Spleen (tissue), 11 donors: ENCODE data around the gene ACAD9. TPM values are rescaled to one million over a fixed set of nuclear protein-coding genes. Genes with fewer than 3 reads are reported as not detected.
A peak's percentile ranks its signal among the peaks of the same experiment; 100 is the strongest.

ENCODE experiments used
- DNase-seq: peaks from one replicate; pipeline ENCODE4 v3.0.0-alpha.2; 2020
- H3K27ac ChIP-seq, 8 donors: fragments of 200-600 bp; sonication (generic) in 7 of 8; 1 replicate in 4 of 8; 2 replicates in 4 of 8; pipeline versions ENCODE4 v1.5.0 to v1.8.0; 2016 to 2021; ENCODE audit warnings: inconsistent platforms in 4 of 8, mild to moderate bottlenecking in 4 of 8, moderate library complexity in 1 of 8
- H3K27me3 ChIP-seq, 7 donors: fragments of 200-600 bp; sonication (generic) in 6 of 7; replicated peaks in 1 of 7; 1 replicate in 4 of 7; 2 replicates in 3 of 7; pipeline versions ENCODE4 v1.5.0 to v1.8.0; 2016 to 2021; ENCODE audit warnings: inconsistent platforms in 3 of 7, mild to moderate bottlenecking in 1 of 7
- H3K36me3 ChIP-seq, 6 donors: fragments of 200-600 bp; sonication (generic) in 5 of 6; 1 replicate in 4 of 6; 2 replicates in 2 of 6; pipeline versions ENCODE4 v1.5.0 to v1.8.0; 2016 to 2021; ENCODE audit warnings: inconsistent platforms in 2 of 6
- H3K4me1 ChIP-seq, 6 donors: fragments of 200-600 bp; sonication (generic) in 5 of 6; 1 replicate in 3 of 6; 2 replicates in 3 of 6; pipeline versions ENCODE4 v1.5.0 to v1.8.0; 2016 to 2021; ENCODE audit warnings: inconsistent platforms in 3 of 6
- H3K4me3 ChIP-seq, 8 donors: fragments of 200-600 bp; sonication (generic) in 7 of 8; 1 replicate in 4 of 8; 2 replicates in 4 of 8; pipeline versions ENCODE4 v1.5.0 to v1.8.0; 2016 to 2021; ENCODE audit warnings: inconsistent platforms in 4 of 8, mild to moderate bottlenecking in 4 of 8, moderate library complexity in 2 of 8
- H3K9me3 ChIP-seq, 8 donors: fragments of 200-600 bp; sonication (generic) in 7 of 8; 1 replicate in 4 of 8; 2 replicates in 4 of 8; pipeline versions ENCODE4 v1.5.0 to v1.8.0; 2016 to 2021; ENCODE audit warnings: inconsistent platforms in 4 of 8
- CTCF ChIP-seq, 11 experiments: fragments of 200-600 bp in 7 of 11; fragments of 450-650 bp in 4 of 11; sonication (generic) in 4 of 11; IDR thresholded peaks in 8 of 11; conservative IDR thresholded peaks in 3 of 11; 1 replicate in 7 of 11; 2 replicates in 4 of 11; pipeline versions ENCODE4 v1.4.0 to v1.8.0; 2016 to 2021; ENCODE audit warnings: antibody characterized with exemption in 11 of 11, inconsistent platforms in 4 of 11, mild to moderate bottlenecking in 1 of 11
- POLR2A ChIP-seq, 3 donors: fragments of 450-650 bp; IDR thresholded peaks; one replicate each; pipeline ENCODE4 v1.5.1; 2017; ENCODE audit warnings: antibody characterized with exemption in 3 of 3, mild to moderate bottlenecking in 1 of 3
- POLR2AphosphoS5 ChIP-seq, 3 donors: sonication (generic); formaldehyde crosslinking; IDR thresholded peaks; one replicate each; pipeline ENCODE4 v1.5.1; 2017; ENCODE audit warnings: antibody characterized with exemption in 3 of 3
- WGBS, 5 donors: extraction: QIAGEN DNeasy Blood & Tissue Kit in 3 of 5; methylation state at CpG; one replicate each; pipeline versions ENCODE4 v1.1.5 to v1.1.7; 2013 to 2018; 5-methylcytosine and 5-hydroxymethylcytosine counted together
- intact Hi-C: fragments of 100-400 bp; cut with DNase I; formaldehyde crosslinking; loops from one replicate; pipeline ENCODE4 v1.15.0; 2023; ENCODE audit warnings: low total_unique reads
- polyA plus RNA-seq, 3 donors: library from polyadenylated mRNA; stranded (reverse); fragments of 200-250 nt; gene quantifications; one replicate each; pipeline ENCODE4 v1.2.1, GENCODE V29; 2013
- total RNA-seq, 7 donors: library from RNA; depleted of rRNA in 3 of 7; stranded (reverse); fragments of >200 nt in 3 of 7; fragmentation: NEBNext Ultra II Directional in 4 of 7; extraction: Animal tissue kit (Norgen Biotek cat#: 25700) in 4 of 7; gene quantifications; one replicate each; pipeline versions ENCODE4 v1.1.0 to v1.2.1, GENCODE V29; 2016 to 2021
- donor health status: healthy with polysubstance abuse.
- donor health status: DM: no; HTN: no; CAD: no; lungs with moderate emphysema.
- donor health status: DM: no; HTN: no; CAD: no.
- donor health status: Bipolar disorder and iron deficiency.
- donor health status: healthy.
- donor health status: DM: no; HTN: no; CAD: no.
- donor health status: DM: yes; HTN: yes; CAD: no.

Gene ACAD9
- total and polyA plus RNA-seq, 10 donors: 18.8 to 52.8 (median 46.4) TPM

- WGBS, 5 donors: 88 to 100% (median 96%) methylated on average over 4 to 5 of the region's 5 CpGs
- intact Hi-C loops: no loop called here
Measured at GRCh38 chr3:128853826-128854225, 25.6 kb upstream of the ACAD9 start.

GRCh38 chr3:128854475-128854874 lies 24.9 kb upstream of the ACAD9 start:
- peaks cover 0 to 5% (median 0%) of the 10 kb centered on the region in 6 donors for H3K36me3 ChIP-seq
- H3K4me3 ChIP-seq: no peak overlapping the region
- H3K27ac ChIP-seq: peak overlapping the region in 6 of 8 donors; percentile 3 to 81 (median 46)
- no peaks in the 10 kb centered on the region for H3K27me3 ChIP-seq
- no peak for TF ChIP-seq CTCF (IDR thresholded peaks at IDR 0.05 in 8 of 11, conservative IDR thresholded peaks at IDR 0.05 in 3 of 11)
- TF ChIP-seq POLR2A (IDR thresholded peaks at IDR 0.05): no peak
- TF ChIP-seq POLR2AphosphoS5 (IDR thresholded peaks at IDR 0.05): no peak
- no peak for DNase-seq
- peaks cover 0 to 15% (median 0%) of the 10 kb centered on the region in 6 donors for H3K4me1 ChIP-seq
- intact Hi-C loops: no loop called here
- WGBS, 5 donors: 59 to 76% (median 65%) methylated on average over 3 of the region's 3 CpGs
- H3K9me3 ChIP-seq: peaks cover 6 to 64% (median 54%) of the 10 kb centered on the region in 8 donors

More at GRCh38 chr3:128853826-128854225, 25.6 kb upstream of the ACAD9 start:
- Histone ChIP-seq H3K4me3 (no peak overlapping the region), H3K27me3 (no peaks in the 10 kb centered on the region), H3K36me3 (peaks cover 0 to 5% (median 0%) of the 10 kb centered on the region in 6 donors), H3K4me1 (peaks cover 0 to 15% (median 0%) of the 10 kb centered on the region in 6 donors), H3K9me3 (peaks cover 2 to 58% (median 48%) of the 10 kb centered on the region in 8 donors), H3K27ac (peak overlapping the region in 6 of 8 donors; percentile 3 to 81 (median 46))
- no peak for TF ChIP-seq CTCF (IDR thresholded peaks at IDR 0.05 in 8 of 11, conservative IDR thresholded peaks at IDR 0.05 in 3 of 11)
- TF ChIP-seq POLR2AphosphoS5 (IDR thresholded peaks at IDR 0.05): no peak
- no peak for TF ChIP-seq POLR2A (IDR thresholded peaks at IDR 0.05)
- no peak for DNase-seq

GRCh38 chr3:128855569-128855968 lies 23.9 kb upstream of the ACAD9 start:
- Histone ChIP-seq H3K4me1 (peaks cover 0 to 15% (median 0%) of the 10 kb centered on the region in 6 donors), H3K4me3 (no peak overlapping the region), H3K27me3 (no peaks in the 10 kb centered on the region), H3K27ac (peak overlapping the region in 3 of 8 donors; percentile 5 to 81 (median 69)), H3K9me3 (peaks cover 8 to 75% (median 65%) of the 10 kb centered on the region in 8 donors), H3K36me3 (peaks cover 0 to 5% (median 0%) of the 10 kb centered on the region in 6 donors)
- WGBS, 5 donors: 47 to 86% (median 59%) methylated on average over 4 of the region's 4 CpGs
- intact Hi-C loops: no loop called here
- no peak for TF ChIP-seq POLR2AphosphoS5 (IDR thresholded peaks at IDR 0.05)
- no peak for TF ChIP-seq CTCF (IDR thresholded peaks at IDR 0.05 in 8 of 11, conservative IDR thresholded peaks at IDR 0.05 in 3 of 11)
- no peak for TF ChIP-seq POLR2A (IDR thresholded peaks at IDR 0.05)
- no peak for DNase-seq

GRCh38 chr3:128858167-128858566 lies 21.3 kb upstream of the ACAD9 start:
- WGBS, 5 donors: 90 to 94% (median 92%) methylated on average over 3 of the region's 3 CpGs
- TF ChIP-seq POLR2AphosphoS5 (IDR thresholded peaks at IDR 0.05): no peak
- no peak for TF ChIP-seq CTCF (IDR thresholded peaks at IDR 0.05 in 8 of 11, conservative IDR thresholded peaks at IDR 0.05 in 3 of 11)
- no peak for TF ChIP-seq POLR2A (IDR thresholded peaks at IDR 0.05)
- no peak for DNase-seq
- no peak overlapping the region for H3K27ac ChIP-seq
- H3K4me1 ChIP-seq: peaks cover 0 to 15% (median 0%) of the 10 kb centered on the region in 6 donors
- intact Hi-C loops: no loop called here
- peaks cover 0 to 5% (median 0%) of the 10 kb centered on the region in 6 donors for H3K36me3 ChIP-seq
- H3K4me3 ChIP-seq: no peak overlapping the region
- H3K27me3 ChIP-seq: no peaks in the 10 kb centered on the region
- peaks cover 8 to 90% (median 79%) of the 10 kb centered on the region in 8 donors for H3K9me3 ChIP-seq
